ENCODE measurements around the gene PCYT2. TPM values are rescaled to one million over a fixed set of nuclear protein-coding genes. Genes with fewer than 3 reads are reported as not detected.

The PCYT2 gene
- polyA plus RNA-seq (38.1 to 47.6 TPM (median 45.8 TPM) in 3 replicates), polyA minus RNA-seq (42.2 to 60.4 TPM (median 44.2 TPM) in 3 replicates)
- 20.0 TPM for polyA plus RNA-seq (2011; ENCODE audit: low read depth)
- polyA plus RNA-seq (2011; cell fraction: cytosol; rRNA removed), result 27.1 and 44.7 TPM in 2 replicates
- 47.6 and 52.5 TPM in 2 replicates for polyA plus RNA-seq (2011; cell fraction: nucleus; rRNA removed)
- 19.5 and 47.4 TPM in 2 replicates for polyA plus RNA-seq (2012; ENCODE audit: low replicate concordance)
- polyA minus RNA-seq (2011; cell fraction: cytosol; rRNA and poly(A)+ RNA removed), result 34.7 TPM
- polyA minus RNA-seq (2011; cell fraction: nucleus; rRNA and poly(A)+ RNA removed), result 29.9 and 33.6 TPM in 2 replicates

DNA sequence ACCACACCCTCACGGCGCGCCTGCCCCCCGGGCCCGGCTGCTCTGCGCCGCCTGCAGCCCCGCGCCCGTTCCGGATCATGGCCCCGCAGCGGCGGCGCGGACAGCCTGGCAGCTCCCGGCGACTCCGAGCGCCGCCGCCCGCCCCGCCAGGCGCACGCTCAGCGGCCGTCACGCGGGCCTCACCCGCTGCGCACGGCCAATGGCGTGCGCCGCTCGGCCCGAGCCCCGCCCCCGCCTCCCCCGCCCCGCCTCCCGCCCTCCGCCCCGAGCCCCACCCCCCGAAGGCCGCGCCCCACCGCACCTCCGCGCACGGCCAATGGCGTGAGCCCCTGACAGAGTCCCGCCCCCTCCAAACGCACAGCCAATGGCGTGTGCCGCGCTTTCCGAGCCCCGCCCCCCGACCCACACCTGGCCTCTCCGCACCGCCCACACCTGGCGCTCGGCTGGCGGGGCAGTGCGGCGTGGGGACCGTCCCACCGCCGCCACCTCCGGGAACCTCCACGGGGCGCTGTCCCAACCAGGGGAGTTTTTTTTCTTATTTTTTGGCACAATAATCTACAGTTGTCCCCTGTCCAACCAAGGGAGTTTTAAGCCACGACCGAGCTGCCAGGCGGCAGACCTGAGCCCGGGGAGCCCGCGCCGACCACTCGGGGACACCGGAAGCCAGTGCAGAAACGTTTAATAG, at the start of gene PCYT2:
Gene PCYT2, minus strand, starts transcription at position 123 of the 685 bp plus-strand sequence. Its CDS starts 44 bp downstream, at position 79.
- peak within 1 kb of the TSS; percentile 58 for H3K27ac ChIP-seq (ENCODE audit: control insufficient read depth, insufficient read depth, low read length)
- peak within 1 kb of the TSS; percentile 59 for H3K4me2 ChIP-seq (ENCODE audit: control insufficient read depth, extremely low read depth, insufficient read depth, low read depth, low read length)
- no peaks in the 10 kb centered on the region for H3K27me3 ChIP-seq (ENCODE audit: control insufficient read depth, extremely low read depth, insufficient read depth, low read length)
- dilution Hi-C loops (cut with MboI; ENCODE audit: extremely low pct_ligation_motif_present, low sequenced_read_pairs), result no loop called here
- no peak for DNase-seq (ENCODE audit: low read depth, low spot score)
- H3K9me3 ChIP-seq (ENCODE audit: control insufficient read depth, low read depth, low read length), result no peaks in the 10 kb centered on the region
- peak within 1 kb of the TSS; percentile 78 for H3K9ac ChIP-seq (ENCODE audit: control insufficient read depth, extremely low read depth, insufficient read depth, low read length)
- peak within 1 kb of the TSS; percentile 67 to 90 (median 83) for H3K4me3 ChIP-seq (ENCODE audit: control insufficient read depth in 2 of 3, extremely low read depth in 1 of 3, insufficient read depth in 2 of 3, low read depth in 1 of 3, low read length in 3 of 3)
- H3K36me3 ChIP-seq (ENCODE audit: control insufficient read depth in 2 of 2, extremely low read depth in 1 of 2, insufficient read depth in 2 of 2, low read length in 2 of 2), result peaks cover 35 to 42% of the 10 kb centered on the region in 2 experiments
- H4K20me1 ChIP-seq (ENCODE audit: control insufficient read depth, extremely low read depth, insufficient read depth, low read length), result peaks cover 3% of the 10 kb centered on the region
- H2AFZ ChIP-seq (ENCODE audit: control insufficient read depth, low read length), result peak within 1 kb of the TSS; percentile 43
- H3K9me1 ChIP-seq (ENCODE audit: control insufficient read depth, extremely low read depth, insufficient read depth, low read length), result peaks cover 7% of the 10 kb centered on the region
- peaks cover 27% of the 10 kb centered on the region for H3K4me1 ChIP-seq (ENCODE audit: control insufficient read depth, extremely low read depth, insufficient read depth, low read length)
- no peak for FAIRE-seq
- no peak for TF ChIP-seq EZH2 (IDR thresholded peaks at IDR 0.05; ENCODE audit: low read length)
- TF ChIP-seq, protein P1, sequence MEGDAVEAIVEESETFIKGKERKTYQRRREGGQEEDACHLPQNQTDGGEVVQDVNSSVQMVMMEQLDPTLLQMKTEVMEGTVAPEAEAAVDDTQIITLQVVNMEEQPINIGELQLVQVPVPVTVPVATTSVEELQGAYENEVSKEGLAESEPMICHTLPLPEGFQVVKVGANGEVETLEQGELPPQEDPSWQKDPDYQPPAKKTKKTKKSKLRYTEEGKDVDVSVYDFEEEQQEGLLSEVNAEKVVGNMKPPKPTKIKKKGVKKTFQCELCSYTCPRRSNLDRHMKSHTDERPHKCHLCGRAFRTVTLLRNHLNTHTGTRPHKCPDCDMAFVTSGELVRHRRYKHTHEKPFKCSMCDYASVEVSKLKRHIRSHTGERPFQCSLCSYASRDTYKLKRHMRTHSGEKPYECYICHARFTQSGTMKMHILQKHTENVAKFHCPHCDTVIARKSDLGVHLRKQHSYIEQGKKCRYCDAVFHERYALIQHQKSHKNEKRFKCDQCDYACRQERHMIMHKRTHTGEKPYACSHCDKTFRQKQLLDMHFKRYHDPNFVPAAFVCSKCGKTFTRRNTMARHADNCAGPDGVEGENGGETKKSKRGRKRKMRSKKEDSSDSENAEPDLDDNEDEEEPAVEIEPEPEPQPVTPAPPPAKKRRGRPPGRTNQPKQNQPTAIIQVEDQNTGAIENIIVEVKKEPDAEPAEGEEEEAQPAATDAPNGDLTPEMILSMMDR (optimal IDR thresholded peaks at IDR 0.05 in 1 of 3, IDR thresholded peaks at IDR 0.05 in 1 of 3, conservative IDR thresholded peaks at IDR 0.05 in 1 of 3; ENCODE audit: extremely low read depth in 1 of 3, insufficient read depth in 2 of 3, low read length in 3 of 3), result no peak
- H3K79me2 ChIP-seq (ENCODE audit: control insufficient read depth, insufficient read depth, low read length), result peaks cover 26% of the 10 kb centered on the region

DNA sequence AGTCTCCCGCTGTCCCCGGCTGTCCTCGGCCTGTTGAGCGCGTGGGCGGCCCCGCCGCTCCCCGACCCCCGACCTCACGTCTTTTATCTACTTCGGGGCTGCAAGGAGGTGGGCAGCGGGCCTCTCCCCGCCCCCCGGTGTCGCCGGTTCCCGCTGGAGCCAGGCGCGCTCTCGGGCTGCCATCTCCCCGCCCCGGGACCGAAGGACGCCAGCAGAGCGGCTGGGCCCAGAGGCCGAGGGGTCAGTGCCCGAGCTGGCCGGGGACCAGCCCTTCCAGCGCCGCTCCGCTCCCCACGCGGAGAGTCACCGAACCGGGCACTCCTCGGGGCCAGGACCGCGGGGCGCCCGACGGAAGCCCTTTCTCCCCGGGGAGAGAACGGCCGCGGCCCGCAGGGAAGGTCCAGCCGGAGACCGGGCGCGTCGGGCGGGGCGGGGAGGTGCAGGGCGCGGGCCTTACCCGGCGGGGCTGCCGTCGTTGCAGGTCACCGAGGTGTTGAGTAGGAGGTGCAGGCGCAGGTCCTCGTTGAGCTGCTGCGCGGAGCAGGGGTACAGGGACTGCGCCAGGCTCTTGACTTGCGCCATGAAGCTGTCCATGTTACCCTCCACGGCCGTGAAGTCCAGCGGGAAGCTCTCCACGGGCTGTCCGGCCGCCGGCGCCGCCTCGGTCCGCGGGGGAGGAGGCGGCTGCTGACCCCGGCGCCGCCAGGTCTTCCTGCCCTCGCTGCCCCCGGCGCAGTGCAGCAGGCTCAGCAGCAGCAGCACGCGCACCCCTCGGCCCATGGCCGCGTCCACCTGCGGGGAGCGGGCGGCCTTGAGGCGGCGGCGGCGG, 49.1 kb upstream of the PCYT2 start:
- no peaks in the 10 kb centered on the region for H3K36me3 ChIP-seq (ENCODE audit: control insufficient read depth in 2 of 2, extremely low read depth in 1 of 2, insufficient read depth in 2 of 2, low read length in 2 of 2)
- no peak overlapping the region for H2AFZ ChIP-seq (ENCODE audit: control insufficient read depth, low read length)
- no peak overlapping the region for H3K4me2 ChIP-seq (ENCODE audit: control insufficient read depth, extremely low read depth, insufficient read depth, low read depth, low read length)
- H3K27ac ChIP-seq (ENCODE audit: control insufficient read depth, insufficient read depth, low read length), result no peak overlapping the region
- H4K20me1 ChIP-seq (ENCODE audit: control insufficient read depth, extremely low read depth, insufficient read depth, low read length), result no peaks in the 10 kb centered on the region
- H3K9ac ChIP-seq (ENCODE audit: control insufficient read depth, extremely low read depth, insufficient read depth, low read length), result no peak overlapping the region
- H3K9me1 ChIP-seq (ENCODE audit: control insufficient read depth, extremely low read depth, insufficient read depth, low read length), result no peaks in the 10 kb centered on the region
- peaks cover 78% of the 10 kb centered on the region for H3K27me3 ChIP-seq (ENCODE audit: control insufficient read depth, extremely low read depth, insufficient read depth, low read length)
- peak; percentile 98 for TF ChIP-seq EZH2 (IDR thresholded peaks at IDR 0.05; ENCODE audit: low read length)
- TF ChIP-seq, protein P1 (optimal IDR thresholded peaks at IDR 0.05 in 1 of 3, IDR thresholded peaks at IDR 0.05 in 1 of 3, conservative IDR thresholded peaks at IDR 0.05 in 1 of 3; ENCODE audit: extremely low read depth in 1 of 3, insufficient read depth in 2 of 3, low read length in 3 of 3), result no peak
- dilution Hi-C loops (cut with MboI; ENCODE audit: extremely low pct_ligation_motif_present, low sequenced_read_pairs), result no loop called here
- H3K79me2 ChIP-seq (ENCODE audit: control insufficient read depth, insufficient read depth, low read length), result no peaks in the 10 kb centered on the region
- DNase-seq (ENCODE audit: low read depth, low spot score), result no peak
- H3K4me3 ChIP-seq (ENCODE audit: control insufficient read depth in 2 of 3, extremely low read depth in 1 of 3, insufficient read depth in 2 of 3, low read depth in 1 of 3, low read length in 3 of 3), result no peak overlapping the region
- no peaks in the 10 kb centered on the region for H3K4me1 ChIP-seq (ENCODE audit: control insufficient read depth, extremely low read depth, insufficient read depth, low read length)
- FAIRE-seq, result no peak
- no peaks in the 10 kb centered on the region for H3K9me3 ChIP-seq (ENCODE audit: control insufficient read depth, low read depth, low read length)

All from keratinocyte (primary cell).